SK-N-SH (cell line): ENCODE measurements around the gene BAIAP2L1. TPM values are rescaled to one million over a fixed set of nuclear protein-coding genes. Genes with fewer than 3 reads are reported as not detected.

Source experiments
- CTCF ChIA-PET: fragments of 300-600, 350-600 bp; formaldehyde crosslinking; extraction: SDS; loops from one replicate; lab custom pipeline; 2021; lab: Yijun Ruan, JAX
- POLR2A ChIA-PET: fragments of 350-600 bp; sonication (Branson Sonifier 250); formaldehyde crosslinking; extraction: SDS; loops from one replicate; lab custom pipeline; 2020; ENCODE audit warnings: antibody characterized with exemption, inconsistent platforms; lab: Yijun Ruan, JAX
- DNase-seq: peaks from one replicate; pipeline ENCODE4 v3.0.0; 2012
- H2AFZ ChIP-seq: fragments of 200-600 bp; sonication (generic); 2 replicates; pipeline ENCODE4 v1.8.1; 2016; ENCODE audit warnings: antibody characterized with exemption, mild to moderate bottlenecking, low read depth
- H3F3A ChIP-seq: fragments of 200-600 bp; sonication (generic); replicated peaks from 2 replicates; pipeline ENCODE3; 2016; ENCODE audit warnings: antibody characterized with exemption, mild to moderate bottlenecking; ENCODE audit not compliant: insufficient read depth
- H3K27ac ChIP-seq, 2 experiments: fragments of 200-500 bp in 1 of 2; fragments of 200-600 bp in 1 of 2; sonication (Bioruptor generic) in 1 of 2; sonication (generic), shearing (Covaris generic) in 1 of 2; 2 replicates each; pipeline versions ENCODE4 v1.5.1 to v1.6.1; 2014 to 2016; ENCODE audit warnings: low read depth in 2 of 2, inconsistent platforms in 1 of 2, low read length in 1 of 2, mild to moderate bottlenecking in 1 of 2, mixed read lengths in 1 of 2
- H3K27me3 ChIP-seq: fragments of 200-600 bp; sonication (generic), shearing (Covaris generic); 2 replicates; pipeline ENCODE4 v1.6.1; 2016; ENCODE audit warnings: mixed run types; ENCODE audit not compliant: insufficient read depth
- H3K36me3 ChIP-seq, 2 experiments: fragments of 200-500 bp in 1 of 2; fragments of 200-600 bp in 1 of 2; sonication (Bioruptor generic) in 1 of 2; sonication (generic) in 1 of 2; replicated peaks in 1 of 2; 2 replicates each; pipeline versions ENCODE3 to v1.5.1; 2014 to 2016; ENCODE audit warnings: low read length in 1 of 2, mild to moderate bottlenecking in 1 of 2; ENCODE audit not compliant: insufficient read depth in 2 of 2, control insufficient read depth in 1 of 2
- H3K4me1 ChIP-seq, 2 experiments: fragments of 200-500 bp in 1 of 2; fragments of 200-600 bp in 1 of 2; sonication (Bioruptor generic) in 1 of 2; sonication (generic), shearing (Covaris generic) in 1 of 2; 2 replicates each; pipeline versions ENCODE4 v1.5.1 to v1.6.1; 2014 to 2016; ENCODE audit warnings: low read depth in 1 of 2, low read length in 1 of 2, mixed run types in 1 of 2; ENCODE audit not compliant: insufficient read depth in 2 of 2, control insufficient read depth in 1 of 2
- H3K4me2 ChIP-seq: fragments of 200-600 bp; sonication (generic), shearing (Covaris generic); 2 replicates; pipeline ENCODE4 v1.6.1; 2017; ENCODE audit warnings: mixed run types
- H3K4me3 ChIP-seq, 2 experiments: fragments of 200-500 bp in 1 of 2; fragments of 200-600 bp in 1 of 2; sonication (Bioruptor generic) in 1 of 2; sonication (generic), shearing (Covaris generic) in 1 of 2; 2 replicates each; pipeline versions ENCODE4 v1.5.1 to v1.8.1; 2014 to 2016; ENCODE audit warnings: low read depth in 2 of 2, inconsistent platforms in 1 of 2, low read length in 1 of 2, mild to moderate bottlenecking in 1 of 2, mixed read lengths in 1 of 2, moderate library complexity in 1 of 2
- H3K79me2 ChIP-seq: fragments of 200-600 bp; sonication (generic); 2 replicates; pipeline ENCODE4 v1.8.1; 2017; ENCODE audit warnings: mild to moderate bottlenecking; ENCODE audit not compliant: insufficient read depth
- H3K9ac ChIP-seq: fragments of 200-600 bp; sonication (generic); 2 replicates; pipeline ENCODE4 v1.6.1; 2017; ENCODE audit warnings: mixed run types
- H3K9me2 ChIP-seq: fragments of 200-600 bp; sonication (generic); 2 replicates; pipeline ENCODE4 v1.6.1; 2017; ENCODE audit warnings: mixed run types
- H3K9me3 ChIP-seq: fragments of 200-600 bp; sonication (generic); 2 replicates; pipeline ENCODE4 v1.6.1; 2017; ENCODE audit warnings: mixed run types, mild to moderate bottlenecking, moderate library complexity
- H4K20me1 ChIP-seq: fragments of 200-600 bp; sonication (generic); 2 replicates; pipeline ENCODE4 v1.6.1; 2017; ENCODE audit warnings: mild to moderate bottlenecking, mixed run types; ENCODE audit not compliant: insufficient read depth
- CHD2 ChIP-seq: fragments of 150-350 bp; IDR thresholded peaks from 2 replicates; pipeline ENCODE4 v1.6.1; 2018; ENCODE audit warnings: low read length; ENCODE audit not compliant: partially characterized antibody
- ELF1 ChIP-seq: IDR thresholded peaks from 2 replicates; pipeline ENCODE4 v1.4.0; 2012
- EP300 ChIP-seq, 2 experiments: IDR thresholded peaks; 2 replicates each; pipeline versions ENCODE4 v1.4.0 to v1.6.1; 2012; ENCODE audit warnings: borderline replicate concordance in 1 of 2, low read depth in 1 of 2, low read length in 1 of 2
- EZH2phosphoT487 ChIP-seq: fragments of 200-600 bp; sonication (generic); IDR thresholded peaks from 2 replicates; pipeline ENCODE4 v1.6.1; 2017; ENCODE audit warnings: low read depth, mixed run types, mild to moderate bottlenecking, antibody characterized with exemption, moderate library complexity, borderline replicate concordance
- JUND ChIP-seq: IDR thresholded peaks from 2 replicates; pipeline ENCODE4 v1.4.0; 2012
- MAX ChIP-seq: IDR thresholded peaks from 2 replicates; pipeline ENCODE4 v1.4.0; 2012; ENCODE audit warnings: low read depth
- MEF2A ChIP-seq: IDR thresholded peaks from 2 replicates; pipeline ENCODE4 v1.4.0; 2012; ENCODE audit warnings: low read depth, borderline replicate concordance
- NRF1 ChIP-seq: IDR thresholded peaks from 2 replicates; pipeline ENCODE4 v1.6.1; 2012; ENCODE audit warnings: low read depth, mild to moderate bottlenecking, low read length
- RAD21 ChIP-seq: IDR thresholded peaks from 2 replicates; pipeline ENCODE4 v1.6.1; 2012; ENCODE audit warnings: mild to moderate bottlenecking, low read length
- REST ChIP-seq: IDR thresholded peaks from 2 replicates; pipeline ENCODE4 v1.6.1; 2012; ENCODE audit warnings: mild to moderate bottlenecking, low read depth, low read length, moderate library complexity
- RXRA ChIP-seq: IDR thresholded peaks from 2 replicates; pipeline ENCODE4 v1.4.0; 2012; ENCODE audit warnings: low read depth, mild to moderate bottlenecking, borderline replicate concordance
- SIN3A ChIP-seq: IDR thresholded peaks from 2 replicates; pipeline ENCODE4 v1.6.1; 2012; ENCODE audit warnings: low read depth, mild to moderate bottlenecking, low read length, moderate library complexity, borderline replicate concordance
- SMC3 ChIP-seq: IDR thresholded peaks from 2 replicates; pipeline ENCODE4 v1.6.1; 2012; ENCODE audit warnings: low read depth, low read length, improper control_type of control experiment
- TEAD4 ChIP-seq: IDR thresholded peaks from 2 replicates; pipeline ENCODE4 v1.4.0; 2012; ENCODE audit warnings: mild to moderate bottlenecking, borderline replicate concordance; ENCODE audit not compliant: insufficient read depth
- YY1 ChIP-seq: IDR thresholded peaks from 2 replicates; pipeline ENCODE4 v1.4.0; 2012; ENCODE audit warnings: low read depth, mild to moderate bottlenecking
- ZBTB33 ChIP-seq: IDR thresholded peaks from 2 replicates; pipeline ENCODE4 v1.4.0; 2012; ENCODE audit warnings: low read depth, borderline replicate concordance
- WGBS: methylation state at CpG from one replicate; pipeline ENCODE4 v1.1.6; 2017; ENCODE audit warnings: low lambda C conversion rate; 5-methylcytosine and 5-hydroxymethylcytosine counted together
- polyA plus RNA-seq, 3 experiments: library from polyadenylated mRNA; depleted of rRNA; stranded (reverse); fragments of >200 nt; gene quantifications; 2 replicates each; pipeline ENCODE4 v1.2.3, GENCODE V29; 2012

BAIAP2L1 gene
- polyA plus RNA-seq, 1 of the 3 experiments (the other 2 are of a cell fraction): 8.8 TPM

GRCh38 chr7:98335411-98335977 is 65.4 kb downstream of the BAIAP2L1 start:
- no peak overlapping the region for H3K4me3 ChIP-seq
- H3K36me3 ChIP-seq: no peaks in the 10 kb centered on the region
- H2AFZ ChIP-seq: no peak overlapping the region
- H3K27me3 ChIP-seq: no peaks in the 10 kb centered on the region
- no peaks in the 10 kb centered on the region for H3K9me2 ChIP-seq
- H3K79me2 ChIP-seq: no peaks in the 10 kb centered on the region
- DNase-seq: no peak
- TF ChIP-seq YY1: no peak
- TF ChIP-seq EP300 (IDR thresholded peaks at IDR 0.05; ENCODE audit: borderline replicate concordance in 1 of 2, low read depth in 1 of 2, low read length in 1 of 2): no peak
- TF ChIP-seq, all 33 proteins: peak for 0
- Histone ChIP-seq H3K9ac (no peak overlapping the region), H4K20me1 (no peaks in the 10 kb centered on the region), H3K27ac (no peak overlapping the region), H3K9me3 (peaks cover 6% of the 10 kb centered on the region; the same call in 1 of the 2 replicates), H3K4me2 (no peak overlapping the region), H3F3A (peaks cover 5% of the 10 kb centered on the region), H3K4me1 (no peaks in the 10 kb centered on the region)
- CTCF ChIA-PET: interaction anchor here (2.0 kb wide), 1 partner anchor 66 kb away, joined by 5 read pairs; no protein-coding TSS in a partner anchor
- 81% methylated on average over 8 of the region's 8 CpGs for WGBS
- POLR2A ChIA-PET: no interaction called here

GRCh38 chr7:98334081-98334480 is 66.8 kb downstream of the BAIAP2L1 start:
- Histone ChIP-seq H3K79me2 (no peaks in the 10 kb centered on the region), H3K27me3 (no peaks in the 10 kb centered on the region), H3K9ac (no peak overlapping the region), H3K9me3 (peaks cover 6% of the 10 kb centered on the region; the same call in 1 of the 2 replicates), H3K4me2 (no peak overlapping the region), H3K27ac (no peak overlapping the region), H2AFZ (no peak overlapping the region; the same call in 1 of the 2 replicates), H3K9me2 (no peaks in the 10 kb centered on the region), H3K36me3 (no peaks in the 10 kb centered on the region), H4K20me1 (no peaks in the 10 kb centered on the region), H3K4me3 (no peak overlapping the region), H3F3A (peaks cover 5% of the 10 kb centered on the region), H3K4me1 (no peaks in the 10 kb centered on the region)
- no peak for DNase-seq
- ChIA-PET POLR2A (no interaction called here), CTCF (no interaction called here)
- 63% methylated on average over 1 of the region's 1 CpG for WGBS
- TF ChIP-seq RXRA: no peak
- TF ChIP-seq CHD2: no peak
- no peak for TF ChIP-seq JUND
- TF ChIP-seq EZH2phosphoT487: no peak
- TF ChIP-seq SIN3A: no peak
- TF ChIP-seq SMC3: no peak
- TF ChIP-seq MAX: no peak
- no peak for TF ChIP-seq RAD21

GRCh38 chr7:98330926-98331529 is 69.9 kb downstream of the BAIAP2L1 start:
- no peaks in the 10 kb centered on the region for H3K36me3 ChIP-seq
- CTCF ChIA-PET: interaction anchor here (1.2 kb wide), 2 partner anchors 37 to 70 kb away, joined by 3 to 4 read pairs; partner anchors contain the start of gene BAIAP2L1
- TF ChIP-seq REST: no peak
- no peak for TF ChIP-seq NRF1
- no peak for TF ChIP-seq TEAD4
- TF ChIP-seq SMC3: no peak
- TF ChIP-seq MEF2A: no peak
- TF ChIP-seq ELF1: no peak
- no peak for TF ChIP-seq SIN3A
- no peak for TF ChIP-seq ZBTB33

More at GRCh38 chr7:98330926-98331529, 69.9 kb downstream of the BAIAP2L1 start:
- Histone ChIP-seq H2AFZ (no peak overlapping the region), H4K20me1 (no peaks in the 10 kb centered on the region), H3K27ac (no peak overlapping the region), H3K27me3 (no peaks in the 10 kb centered on the region), H3K4me2 (no peak overlapping the region), H3K4me1 (no peaks in the 10 kb centered on the region), H3K9ac (no peak overlapping the region), H3K79me2 (no peaks in the 10 kb centered on the region), H3F3A (peaks cover 5% of the 10 kb centered on the region), H3K9me3 (peaks cover 6% of the 10 kb centered on the region; the same call in 1 of the 2 replicates), H3K4me3 (no peak overlapping the region), H3K9me2 (no peaks in the 10 kb centered on the region)
- DNase-seq: no peak
- POLR2A ChIA-PET: no interaction called here
- WGBS: 90% methylated on average over 5 of the region's 5 CpGs
